HG02678 (cell line): ENCODE results near the gene ATP13A2.

Experiments used
- ATAC-seq: cut with Tn5 transposase; IDR thresholded peaks from one replicate; pipeline ENCODE4 v1.9.1; 2021; ENCODE audit warnings: mild to moderate bottlenecking, moderate library complexity; ENCODE audit not compliant: unreplicated experiment

The ATP13A2 gene

GRCh38 chr1:17032741-17033140, 21.0 kb upstream of the ATP13A2 start:
- ATAC-seq, result no peak

GRCh38 chr1:17031436-17031835, 19.7 kb upstream of the ATP13A2 start:
- no peak for ATAC-seq

GRCh38 chr1:17030206-17030605, 18.5 kb upstream of the ATP13A2 start:
- ATAC-seq, result no peak

- ATAC-seq, result no peak
Observed at GRCh38 chr1:17028662-17029188, 17.0 kb upstream of the ATP13A2 start.

- no peak for ATAC-seq
Observed at GRCh38 chr1:17027900-17028299, 16.2 kb upstream of the ATP13A2 start.

- no peak for ATAC-seq
Observed at GRCh38 chr1:17027403-17027802, 15.7 kb upstream of the ATP13A2 start.

- ATAC-seq, result no peak
Observed at GRCh38 chr1:17024721-17025120, 13.0 kb upstream of the ATP13A2 start.

- ATAC-seq, result no peak
Observed at GRCh38 chr1:17023573-17023972, 11.8 kb upstream of the ATP13A2 start.

GRCh38 chr1:17023102-17023501, 11.4 kb upstream of the ATP13A2 start:
- no peak for ATAC-seq

GRCh38 chr1:17021896-17022295, 10.2 kb upstream of the ATP13A2 start:
- ATAC-seq, result no peak

GRCh38 chr1:17020502-17020901, 8.8 kb upstream of the ATP13A2 start:
- ATAC-seq, result no peak

- no peak for ATAC-seq
Observed at GRCh38 chr1:17018849-17019248, 7.1 kb upstream of the ATP13A2 start.

GRCh38 chr1:17017435-17017834, 5.7 kb upstream of the ATP13A2 start:
- ATAC-seq, result no peak

GRCh38 chr1:17016317-17016661, 4.6 kb upstream of the ATP13A2 start:
- ATAC-seq, result no peak

- no peak for ATAC-seq
Observed at GRCh38 chr1:17014671-17015567, 3.2 kb upstream of the ATP13A2 start.

GRCh38 chr1:17013491-17014320, 2.0 kb upstream of the ATP13A2 start:
- ATAC-seq, result no peak

- no peak for ATAC-seq
Observed at GRCh38 chr1:17012775-17013490, 1.2 kb upstream of the ATP13A2 start.

- ATAC-seq, result no peak
Observed at GRCh38 chr1:17011092-17011438, 663 bp downstream of the ATP13A2 start.

- no peak for ATAC-seq
Observed at GRCh38 chr1:17009706-17010105, 2.0 kb downstream of the ATP13A2 start.

GRCh38 chr1:17008208-17008855, 3.4 kb downstream of the ATP13A2 start:
- no peak for ATAC-seq

- no peak for ATAC-seq
Observed at GRCh38 chr1:17007121-17007520, 4.6 kb downstream of the ATP13A2 start.
